HepG2 (cell line): Measurements from ENCODE around the gene OR6C76.

ENCODE experiments used
- FOXK2 ChIP-seq: fragments of 450-650 bp; IDR thresholded peaks from 2 replicates; pipeline ENCODE4 v1.6.1; 2016
- POLR2A ChIP-seq, 2 experiments: IDR thresholded peaks; 2 replicates each; pipeline ENCODE4 v1.6.1; 2011; ENCODE audit warnings: low read depth in 2 of 2, low read length in 2 of 2, mild to moderate bottlenecking in 1 of 2, moderate library complexity in 1 of 2; ENCODE audit not compliant: insufficient read depth in 1 of 2
- SOX6 ChIP-seq, 2 experiments: fragments of 450-650 bp in 1 of 2; sonication (generic) in 1 of 2; formaldehyde crosslinking in 1 of 2; IDR thresholded peaks; 2 replicates each; pipeline versions ENCODE4 v1.4.0 to v1.6.1; 2017 to 2020; ENCODE audit warnings: antibody characterized with exemption in 1 of 2, mild to moderate bottlenecking in 1 of 2, missing genetic modification reagents in 1 of 2
- SP2 ChIP-seq: sonication (generic); formaldehyde crosslinking; IDR thresholded peaks from 2 replicates; pipeline ENCODE4 v1.5.1; 2020; ENCODE audit warnings: mild to moderate bottlenecking, missing genetic modification reagents
- STAG1 ChIP-seq: sonication (generic); formaldehyde crosslinking; IDR thresholded peaks from 2 replicates; pipeline ENCODE4 v1.4.0; 2020; ENCODE audit warnings: missing genetic modification reagents
- THAP11 ChIP-seq: IDR thresholded peaks from 2 replicates; pipeline ENCODE4 v1.6.1; 2016; ENCODE audit warnings: missing biosample characterization, missing genetic modification reagents
- ZNF280B ChIP-seq: sonication (generic); formaldehyde crosslinking; IDR thresholded peaks from 2 replicates; pipeline ENCODE4 v1.5.0; 2020; ENCODE audit warnings: missing genetic modification reagents, mild to moderate bottlenecking, borderline replicate concordance
- TF ChIP-seq, protein P1 (sequence below): sonication (generic); formaldehyde crosslinking; IDR thresholded peaks from 2 replicates; pipeline ENCODE4 v1.4.0; 2020; ENCODE audit warnings: missing genetic modification reagents

DNA sequence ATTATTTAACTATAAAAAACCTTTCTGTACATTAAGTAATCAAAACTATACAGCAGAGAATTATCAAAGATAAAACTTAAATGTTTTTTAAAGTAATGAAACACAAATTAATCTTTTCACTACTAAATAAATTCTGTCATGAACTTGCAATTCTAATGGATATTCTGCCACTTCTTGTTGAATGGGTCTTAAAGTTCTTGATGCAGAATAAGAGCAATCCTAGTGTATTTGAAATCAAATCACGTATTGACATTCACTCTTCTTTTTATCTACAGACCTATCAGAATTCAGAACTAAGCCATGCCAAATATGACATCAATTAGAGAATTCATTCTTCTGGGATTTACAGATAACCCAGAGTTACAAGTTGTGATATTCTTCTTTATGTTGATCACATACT lies 25.8 kb upstream of the OR6C76 start, which contains the start of gene OR6C65:
- TF ChIP-seq POLR2A (IDR thresholded peaks at IDR 0.05; ENCODE audit: insufficient read depth in 1 of 2, low read depth in 2 of 2, low read length in 2 of 2) (no peak), FOXK2 (no peak), STAG1 (CRISPR knock-in tag) (no peak), SP2 (no peak), SOX6 (IDR thresholded peaks at IDR 0.05) (no peak), SOX6 (CRISPR knock-in tag; IDR thresholded peaks at IDR 0.05) (no peak), THAP11 (CRISPR knock-in tag) (no peak), ZNF280B (CRISPR knock-in tag) (no peak)
- TF ChIP-seq, protein P1, sequence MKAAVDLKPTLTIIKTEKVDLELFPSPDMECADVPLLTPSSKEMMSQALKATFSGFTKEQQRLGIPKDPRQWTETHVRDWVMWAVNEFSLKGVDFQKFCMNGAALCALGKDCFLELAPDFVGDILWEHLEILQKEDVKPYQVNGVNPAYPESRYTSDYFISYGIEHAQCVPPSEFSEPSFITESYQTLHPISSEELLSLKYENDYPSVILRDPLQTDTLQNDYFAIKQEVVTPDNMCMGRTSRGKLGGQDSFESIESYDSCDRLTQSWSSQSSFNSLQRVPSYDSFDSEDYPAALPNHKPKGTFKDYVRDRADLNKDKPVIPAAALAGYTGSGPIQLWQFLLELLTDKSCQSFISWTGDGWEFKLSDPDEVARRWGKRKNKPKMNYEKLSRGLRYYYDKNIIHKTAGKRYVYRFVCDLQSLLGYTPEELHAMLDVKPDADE (CRISPR knock-in tag) = no peak
